SK-N-SH (cell line): ENCODE data around the gene STXBP1. TPM values are rescaled to one million over a fixed set of nuclear protein-coding genes. Genes with fewer than 3 reads are reported as not detected.

ENCODE experiments used
- CTCF ChIA-PET: fragments of 300-600, 350-600 bp; formaldehyde crosslinking; extraction: SDS; loops from one replicate; lab custom pipeline; 2021; lab: Yijun Ruan, JAX
- POLR2A ChIA-PET: fragments of 350-600 bp; sonication (Branson Sonifier 250); formaldehyde crosslinking; extraction: SDS; loops from one replicate; lab custom pipeline; 2020; ENCODE audit warnings: antibody characterized with exemption, inconsistent platforms; lab: Yijun Ruan, JAX
- DNase-seq: peaks from one replicate; pipeline ENCODE4 v3.0.0; 2012
- H2AFZ ChIP-seq: fragments of 200-600 bp; sonication (generic); 2 replicates; pipeline ENCODE4 v1.8.1; 2016; ENCODE audit warnings: antibody characterized with exemption, mild to moderate bottlenecking, low read depth
- H3F3A ChIP-seq: fragments of 200-600 bp; sonication (generic); replicated peaks from 2 replicates; pipeline ENCODE3; 2016; ENCODE audit warnings: antibody characterized with exemption, mild to moderate bottlenecking; ENCODE audit not compliant: insufficient read depth
- H3K27ac ChIP-seq, 2 experiments: fragments of 200-500 bp in 1 of 2; fragments of 200-600 bp in 1 of 2; sonication (Bioruptor generic) in 1 of 2; sonication (generic), shearing (Covaris generic) in 1 of 2; 2 replicates each; pipeline versions ENCODE4 v1.5.1 to v1.6.1; 2014 to 2016; ENCODE audit warnings: low read depth in 2 of 2, inconsistent platforms in 1 of 2, low read length in 1 of 2, mild to moderate bottlenecking in 1 of 2, mixed read lengths in 1 of 2
- H3K27me3 ChIP-seq: fragments of 200-600 bp; sonication (generic), shearing (Covaris generic); 2 replicates; pipeline ENCODE4 v1.6.1; 2016; ENCODE audit warnings: mixed run types; ENCODE audit not compliant: insufficient read depth
- H3K36me3 ChIP-seq, 2 experiments: fragments of 200-500 bp in 1 of 2; fragments of 200-600 bp in 1 of 2; sonication (Bioruptor generic) in 1 of 2; sonication (generic) in 1 of 2; replicated peaks in 1 of 2; 2 replicates each; pipeline versions ENCODE3 to v1.5.1; 2014 to 2016; ENCODE audit warnings: low read length in 1 of 2, mild to moderate bottlenecking in 1 of 2; ENCODE audit not compliant: insufficient read depth in 2 of 2, control insufficient read depth in 1 of 2
- H3K4me1 ChIP-seq, 2 experiments: fragments of 200-500 bp in 1 of 2; fragments of 200-600 bp in 1 of 2; sonication (Bioruptor generic) in 1 of 2; sonication (generic), shearing (Covaris generic) in 1 of 2; 2 replicates each; pipeline versions ENCODE4 v1.5.1 to v1.6.1; 2014 to 2016; ENCODE audit warnings: low read depth in 1 of 2, low read length in 1 of 2, mixed run types in 1 of 2; ENCODE audit not compliant: insufficient read depth in 2 of 2, control insufficient read depth in 1 of 2
- H3K4me2 ChIP-seq: fragments of 200-600 bp; sonication (generic), shearing (Covaris generic); 2 replicates; pipeline ENCODE4 v1.6.1; 2017; ENCODE audit warnings: mixed run types
- H3K4me3 ChIP-seq, 2 experiments: fragments of 200-500 bp in 1 of 2; fragments of 200-600 bp in 1 of 2; sonication (Bioruptor generic) in 1 of 2; sonication (generic), shearing (Covaris generic) in 1 of 2; 2 replicates each; pipeline versions ENCODE4 v1.5.1 to v1.8.1; 2014 to 2016; ENCODE audit warnings: low read depth in 2 of 2, inconsistent platforms in 1 of 2, low read length in 1 of 2, mild to moderate bottlenecking in 1 of 2, mixed read lengths in 1 of 2, moderate library complexity in 1 of 2
- H3K79me2 ChIP-seq: fragments of 200-600 bp; sonication (generic); 2 replicates; pipeline ENCODE4 v1.8.1; 2017; ENCODE audit warnings: mild to moderate bottlenecking; ENCODE audit not compliant: insufficient read depth
- H3K9ac ChIP-seq: fragments of 200-600 bp; sonication (generic); 2 replicates; pipeline ENCODE4 v1.6.1; 2017; ENCODE audit warnings: mixed run types
- H3K9me2 ChIP-seq: fragments of 200-600 bp; sonication (generic); 2 replicates; pipeline ENCODE4 v1.6.1; 2017; ENCODE audit warnings: mixed run types
- H3K9me3 ChIP-seq: fragments of 200-600 bp; sonication (generic); 2 replicates; pipeline ENCODE4 v1.6.1; 2017; ENCODE audit warnings: mixed run types, mild to moderate bottlenecking, moderate library complexity
- H4K20me1 ChIP-seq: fragments of 200-600 bp; sonication (generic); 2 replicates; pipeline ENCODE4 v1.6.1; 2017; ENCODE audit warnings: mild to moderate bottlenecking, mixed run types; ENCODE audit not compliant: insufficient read depth
- CHD2 ChIP-seq: fragments of 150-350 bp; IDR thresholded peaks from 2 replicates; pipeline ENCODE4 v1.6.1; 2018; ENCODE audit warnings: low read length; ENCODE audit not compliant: partially characterized antibody
- ELF1 ChIP-seq: IDR thresholded peaks from 2 replicates; pipeline ENCODE4 v1.4.0; 2012
- FOSL2 ChIP-seq: IDR thresholded peaks from 2 replicates; pipeline ENCODE4 v1.4.0; 2012; ENCODE audit warnings: low read depth, mild to moderate bottlenecking, moderate library complexity, borderline replicate concordance
- FOXM1 ChIP-seq: IDR thresholded peaks from 2 replicates; pipeline ENCODE4 v1.4.0; 2012; ENCODE audit warnings: low read depth, mild to moderate bottlenecking
- GABPA ChIP-seq: IDR thresholded peaks from 2 replicates; pipeline ENCODE4 v1.4.0; 2012; ENCODE audit warnings: low read depth, mild to moderate bottlenecking
- GATA2 ChIP-seq: sonication (generic); formaldehyde crosslinking; IDR thresholded peaks from 2 replicates; pipeline ENCODE4 v1.5.0; 2020; ENCODE audit warnings: mild to moderate bottlenecking, missing genetic modification reagents
- JUND ChIP-seq: IDR thresholded peaks from 2 replicates; pipeline ENCODE4 v1.4.0; 2012
- MEF2A ChIP-seq: IDR thresholded peaks from 2 replicates; pipeline ENCODE4 v1.4.0; 2012; ENCODE audit warnings: low read depth, borderline replicate concordance
- MXI1 ChIP-seq: IDR thresholded peaks from 2 replicates; pipeline ENCODE4 v1.6.1; 2012; ENCODE audit warnings: mild to moderate bottlenecking, low read depth, low read length, improper control_type of control experiment
- POLR2AphosphoS5 ChIP-seq: IDR thresholded peaks from 2 replicates; pipeline ENCODE4 v1.6.1; 2012; ENCODE audit warnings: low read depth, low read length
- RAD21 ChIP-seq: IDR thresholded peaks from 2 replicates; pipeline ENCODE4 v1.6.1; 2012; ENCODE audit warnings: mild to moderate bottlenecking, low read length
- REST ChIP-seq: IDR thresholded peaks from 2 replicates; pipeline ENCODE4 v1.6.1; 2012; ENCODE audit warnings: mild to moderate bottlenecking, low read depth, low read length, moderate library complexity
- SMC3 ChIP-seq: IDR thresholded peaks from 2 replicates; pipeline ENCODE4 v1.6.1; 2012; ENCODE audit warnings: low read depth, low read length, improper control_type of control experiment
- TAF1 ChIP-seq: IDR thresholded peaks from 2 replicates; pipeline ENCODE4 v1.6.1; 2012; ENCODE audit warnings: low read depth, mild to moderate bottlenecking, low read length, moderate library complexity, borderline replicate concordance
- TCF12 ChIP-seq: IDR thresholded peaks from 2 replicates; pipeline ENCODE4 v1.4.0; 2012
- TEAD4 ChIP-seq: IDR thresholded peaks from 2 replicates; pipeline ENCODE4 v1.4.0; 2012; ENCODE audit warnings: mild to moderate bottlenecking, borderline replicate concordance; ENCODE audit not compliant: insufficient read depth
- YY1 ChIP-seq: IDR thresholded peaks from 2 replicates; pipeline ENCODE4 v1.4.0; 2012; ENCODE audit warnings: low read depth, mild to moderate bottlenecking
- WGBS: methylation state at CpG from one replicate; pipeline ENCODE4 v1.1.6; 2017; ENCODE audit warnings: low lambda C conversion rate; 5-methylcytosine and 5-hydroxymethylcytosine counted together
- polyA plus RNA-seq, 3 experiments: library from polyadenylated mRNA; depleted of rRNA; stranded (reverse); fragments of >200 nt; gene quantifications; 2 replicates each; pipeline ENCODE4 v1.2.3, GENCODE V29; 2012
- TF ChIP-seq, protein P1 (sequence below): fragments of 150-350 bp; IDR thresholded peaks from 2 replicates; pipeline ENCODE4 v1.6.1; 2016; ENCODE audit warnings: mild to moderate bottlenecking, low read depth, low read length
- TF ChIP-seq, protein P2 (sequence below): IDR thresholded peaks from 2 replicates; pipeline ENCODE4; 2012
- TF ChIP-seq, protein P3 (sequence below): IDR thresholded peaks from 2 replicates; pipeline ENCODE4 v1.4.0; 2012; ENCODE audit warnings: low read depth, borderline replicate concordance

STXBP1 gene
- polyA plus RNA-seq, 1 of the 3 experiments (the other 2 are of a cell fraction), result 44.3 TPM

DNA sequence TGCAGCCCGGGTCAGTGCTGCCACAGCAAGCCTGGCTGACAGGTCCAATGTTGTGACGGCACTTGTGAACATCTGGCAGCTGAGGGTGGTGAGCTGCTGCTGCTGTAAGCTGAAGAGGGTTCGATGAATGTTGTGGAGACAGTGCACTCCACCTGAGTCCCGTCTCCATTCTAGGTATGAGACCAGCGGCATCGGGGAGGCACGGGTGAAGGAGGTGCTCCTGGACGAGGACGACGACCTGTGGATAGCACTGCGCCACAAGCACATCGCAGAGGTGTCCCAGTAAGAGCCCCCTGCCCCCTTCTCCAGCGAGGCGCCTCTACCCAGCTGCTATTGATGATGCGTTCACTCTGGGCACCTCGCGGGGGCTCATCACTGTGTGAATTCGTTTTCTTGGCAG lies 55.8 kb downstream of the STXBP1 start:
- Histone ChIP-seq H3K27ac (no peak overlapping the region; a peak in 1 of 4 replicates), H4K20me1 (no peaks in the 10 kb centered on the region), H3K27me3 (no peaks in the 10 kb centered on the region), H3K4me3 (no peak overlapping the region), H3K4me1 (peaks cover 0 to 44% of the 10 kb centered on the region in 2 experiments; a peak in 2 of 4 replicates), H3K9me2 (no peaks in the 10 kb centered on the region), H3K36me3 (peaks cover 36 to 47% of the 10 kb centered on the region in 2 experiments), H2AFZ (no peak overlapping the region), H3K9ac (no peak overlapping the region), H3K4me2 (no peak overlapping the region), H3K79me2 (no peaks in the 10 kb centered on the region), H3K9me3 (no peaks in the 10 kb centered on the region), H3F3A (peaks cover 4% of the 10 kb centered on the region)
- 91% methylated on average over 11 of the region's 18 CpGs for WGBS
- TF ChIP-seq, protein P1, sequence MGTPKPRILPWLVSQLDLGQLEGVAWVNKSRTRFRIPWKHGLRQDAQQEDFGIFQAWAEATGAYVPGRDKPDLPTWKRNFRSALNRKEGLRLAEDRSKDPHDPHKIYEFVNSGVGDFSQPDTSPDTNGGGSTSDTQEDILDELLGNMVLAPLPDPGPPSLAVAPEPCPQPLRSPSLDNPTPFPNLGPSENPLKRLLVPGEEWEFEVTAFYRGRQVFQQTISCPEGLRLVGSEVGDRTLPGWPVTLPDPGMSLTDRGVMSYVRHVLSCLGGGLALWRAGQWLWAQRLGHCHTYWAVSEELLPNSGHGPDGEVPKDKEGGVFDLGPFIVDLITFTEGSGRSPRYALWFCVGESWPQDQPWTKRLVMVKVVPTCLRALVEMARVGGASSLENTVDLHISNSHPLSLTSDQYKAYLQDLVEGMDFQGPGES, result no peak
- TF ChIP-seq TCF12 (no peak), MXI1 (no peak), ELF1 (no peak), RAD21 (no peak), FOXM1 (no peak), MEF2A (no peak), JUND (no peak), POLR2AphosphoS5 (no peak), TAF1 (no peak), GATA2 (no peak), REST (no peak), YY1 (no peak), CHD2 (no peak), TEAD4 (no peak), FOSL2 (no peak), GABPA (no peak), SMC3 (no peak)
- TF ChIP-seq, protein P2, sequence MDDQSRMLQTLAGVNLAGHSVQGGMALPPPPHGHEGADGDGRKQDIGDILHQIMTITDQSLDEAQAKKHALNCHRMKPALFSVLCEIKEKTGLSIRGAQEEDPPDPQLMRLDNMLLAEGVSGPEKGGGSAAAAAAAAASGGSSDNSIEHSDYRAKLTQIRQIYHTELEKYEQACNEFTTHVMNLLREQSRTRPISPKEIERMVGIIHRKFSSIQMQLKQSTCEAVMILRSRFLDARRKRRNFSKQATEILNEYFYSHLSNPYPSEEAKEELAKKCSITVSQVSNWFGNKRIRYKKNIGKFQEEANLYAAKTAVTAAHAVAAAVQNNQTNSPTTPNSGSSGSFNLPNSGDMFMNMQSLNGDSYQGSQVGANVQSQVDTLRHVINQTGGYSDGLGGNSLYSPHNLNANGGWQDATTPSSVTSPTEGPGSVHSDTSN, result no peak
- TF ChIP-seq, protein P3, sequence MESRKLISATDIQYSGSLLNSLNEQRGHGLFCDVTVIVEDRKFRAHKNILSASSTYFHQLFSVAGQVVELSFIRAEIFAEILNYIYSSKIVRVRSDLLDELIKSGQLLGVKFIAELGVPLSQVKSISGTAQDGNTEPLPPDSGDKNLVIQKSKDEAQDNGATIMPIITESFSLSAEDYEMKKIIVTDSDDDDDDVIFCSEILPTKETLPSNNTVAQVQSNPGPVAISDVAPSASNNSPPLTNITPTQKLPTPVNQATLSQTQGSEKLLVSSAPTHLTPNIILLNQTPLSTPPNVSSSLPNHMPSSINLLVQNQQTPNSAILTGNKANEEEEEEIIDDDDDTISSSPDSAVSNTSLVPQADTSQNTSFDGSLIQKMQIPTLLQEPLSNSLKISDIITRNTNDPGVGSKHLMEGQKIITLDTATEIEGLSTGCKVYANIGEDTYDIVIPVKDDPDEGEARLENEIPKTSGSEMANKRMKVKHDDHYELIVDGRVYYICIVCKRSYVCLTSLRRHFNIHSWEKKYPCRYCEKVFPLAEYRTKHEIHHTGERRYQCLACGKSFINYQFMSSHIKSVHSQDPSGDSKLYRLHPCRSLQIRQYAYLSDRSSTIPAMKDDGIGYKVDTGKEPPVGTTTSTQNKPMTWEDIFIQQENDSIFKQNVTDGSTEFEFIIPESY, result no peak
- DNase-seq, result no peak
- ChIA-PET CTCF (interaction anchor here (0.9 to 3.3 kb wide), 9 partner anchors 9 to 254 kb away, joined by 3 to 12 read pairs (median 5); partner anchors contain the start of genes CDK9 and TOR2A), POLR2A (no interaction called here)
